WTC11 (cell line): ENCODE results near the gene TRAPPC8.

ENCODE experiments used
- ATF3 ChIP-seq: sonication (generic); formaldehyde crosslinking; conservative IDR thresholded peaks from 2 replicates; pipeline ENCODE4 v1.8.1; 2022; ENCODE audit warnings: mild to moderate bottlenecking, missing genetic modification reagents
- TF ChIP-seq, protein P1 (sequence below): fragments of 200-600 bp; IDR thresholded peaks from 2 replicates; pipeline ENCODE4 v1.8.0; 2022; ENCODE audit warnings: antibody characterized with exemption

GRCh38 chr18:31828613-31829012 lies 114.3 kb downstream of the TRAPPC8 start:
- TF ChIP-seq, protein P1, sequence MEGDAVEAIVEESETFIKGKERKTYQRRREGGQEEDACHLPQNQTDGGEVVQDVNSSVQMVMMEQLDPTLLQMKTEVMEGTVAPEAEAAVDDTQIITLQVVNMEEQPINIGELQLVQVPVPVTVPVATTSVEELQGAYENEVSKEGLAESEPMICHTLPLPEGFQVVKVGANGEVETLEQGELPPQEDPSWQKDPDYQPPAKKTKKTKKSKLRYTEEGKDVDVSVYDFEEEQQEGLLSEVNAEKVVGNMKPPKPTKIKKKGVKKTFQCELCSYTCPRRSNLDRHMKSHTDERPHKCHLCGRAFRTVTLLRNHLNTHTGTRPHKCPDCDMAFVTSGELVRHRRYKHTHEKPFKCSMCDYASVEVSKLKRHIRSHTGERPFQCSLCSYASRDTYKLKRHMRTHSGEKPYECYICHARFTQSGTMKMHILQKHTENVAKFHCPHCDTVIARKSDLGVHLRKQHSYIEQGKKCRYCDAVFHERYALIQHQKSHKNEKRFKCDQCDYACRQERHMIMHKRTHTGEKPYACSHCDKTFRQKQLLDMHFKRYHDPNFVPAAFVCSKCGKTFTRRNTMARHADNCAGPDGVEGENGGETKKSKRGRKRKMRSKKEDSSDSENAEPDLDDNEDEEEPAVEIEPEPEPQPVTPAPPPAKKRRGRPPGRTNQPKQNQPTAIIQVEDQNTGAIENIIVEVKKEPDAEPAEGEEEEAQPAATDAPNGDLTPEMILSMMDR = no peak
- no peak for TF ChIP-seq ATF3 (CRISPR knock-in tag)
